ENCODE measurements around the gene PLEKHB1. TPM values are rescaled to one million over a fixed set of nuclear protein-coding genes. Genes with fewer than 3 reads are reported as not detected.

Gene PLEKHB1
- polyA plus RNA-seq, 1 donor from 2014 or later = 0.25 TPM

DNA sequence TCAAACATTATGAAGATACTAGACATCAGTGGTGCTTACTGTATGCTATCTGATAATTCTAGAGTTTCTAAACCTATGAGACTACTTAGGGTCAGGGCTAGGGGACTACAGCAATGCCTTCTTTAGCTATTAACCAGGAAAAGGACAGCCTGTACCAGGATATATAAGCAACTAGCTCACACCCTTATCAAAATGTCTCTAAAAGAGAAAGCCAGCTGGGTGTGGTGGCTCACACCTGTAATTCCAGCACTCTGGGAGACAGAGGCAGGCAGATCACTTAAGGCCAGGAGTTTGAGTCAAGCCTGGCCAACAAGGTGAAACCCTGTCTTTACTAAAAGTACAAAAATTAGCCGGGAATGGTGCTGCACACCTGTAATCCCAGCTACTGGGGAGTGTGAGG is 58.7 kb downstream of the PLEKHB1 start:
- Histone ChIP-seq H2AFZ (ENCODE audit: low read depth, low read length) (no peak overlapping the region), H3K27ac (ENCODE audit: low read length) (no peak overlapping the region), H3K4me3 (ENCODE audit: low read length) (no peak overlapping the region), H3K9ac (ENCODE audit: low read length) (no peak overlapping the region), H3K79me2 (replicated peaks; ENCODE audit: insufficient read depth, low read length) (no peaks in the 10 kb centered on the region), H4K20me1 (ENCODE audit: insufficient read depth) (no peaks in the 10 kb centered on the region), H3K4me2 (ENCODE audit: low read length) (no peak overlapping the region), H3F3A (ENCODE audit: insufficient read depth, low read length, poor library complexity, severe bottlenecking) (no peaks in the 10 kb centered on the region), H3K27me3 (ENCODE audit: insufficient read depth, low read depth, low read length) (no peaks in the 10 kb centered on the region), H3K36me3 (ENCODE audit: insufficient read depth, low read length) (peaks cover 4% of the 10 kb centered on the region), H3K9me2 (ENCODE audit: insufficient read depth, low read length) (no peaks in the 10 kb centered on the region), H3K9me3 (ENCODE audit: low read length) (no peaks in the 10 kb centered on the region)
- TF ChIP-seq, protein P1, sequence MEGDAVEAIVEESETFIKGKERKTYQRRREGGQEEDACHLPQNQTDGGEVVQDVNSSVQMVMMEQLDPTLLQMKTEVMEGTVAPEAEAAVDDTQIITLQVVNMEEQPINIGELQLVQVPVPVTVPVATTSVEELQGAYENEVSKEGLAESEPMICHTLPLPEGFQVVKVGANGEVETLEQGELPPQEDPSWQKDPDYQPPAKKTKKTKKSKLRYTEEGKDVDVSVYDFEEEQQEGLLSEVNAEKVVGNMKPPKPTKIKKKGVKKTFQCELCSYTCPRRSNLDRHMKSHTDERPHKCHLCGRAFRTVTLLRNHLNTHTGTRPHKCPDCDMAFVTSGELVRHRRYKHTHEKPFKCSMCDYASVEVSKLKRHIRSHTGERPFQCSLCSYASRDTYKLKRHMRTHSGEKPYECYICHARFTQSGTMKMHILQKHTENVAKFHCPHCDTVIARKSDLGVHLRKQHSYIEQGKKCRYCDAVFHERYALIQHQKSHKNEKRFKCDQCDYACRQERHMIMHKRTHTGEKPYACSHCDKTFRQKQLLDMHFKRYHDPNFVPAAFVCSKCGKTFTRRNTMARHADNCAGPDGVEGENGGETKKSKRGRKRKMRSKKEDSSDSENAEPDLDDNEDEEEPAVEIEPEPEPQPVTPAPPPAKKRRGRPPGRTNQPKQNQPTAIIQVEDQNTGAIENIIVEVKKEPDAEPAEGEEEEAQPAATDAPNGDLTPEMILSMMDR (IDR thresholded peaks at IDR 0.05; ENCODE audit: poor library complexity, severe bottlenecking) = no peak
- TF ChIP-seq RAD21 (conservative IDR thresholded peaks at IDR 0.05) = no peak
- TF ChIP-seq SMC3 (conservative IDR thresholded peaks at IDR 0.05; ENCODE audit: poor library complexity) = no peak
- no peak for TF ChIP-seq EP300 (conservative IDR thresholded peaks at IDR 0.05; ENCODE audit: poor library complexity, severe bottlenecking)
- no peak for TF ChIP-seq MXI1 (conservative IDR thresholded peaks at IDR 0.05; ENCODE audit: poor library complexity, severe bottlenecking)
- no peak for TF ChIP-seq TAF1 (IDR thresholded peaks at IDR 0.05; ENCODE audit: low read depth)
- TF ChIP-seq, protein P2, sequence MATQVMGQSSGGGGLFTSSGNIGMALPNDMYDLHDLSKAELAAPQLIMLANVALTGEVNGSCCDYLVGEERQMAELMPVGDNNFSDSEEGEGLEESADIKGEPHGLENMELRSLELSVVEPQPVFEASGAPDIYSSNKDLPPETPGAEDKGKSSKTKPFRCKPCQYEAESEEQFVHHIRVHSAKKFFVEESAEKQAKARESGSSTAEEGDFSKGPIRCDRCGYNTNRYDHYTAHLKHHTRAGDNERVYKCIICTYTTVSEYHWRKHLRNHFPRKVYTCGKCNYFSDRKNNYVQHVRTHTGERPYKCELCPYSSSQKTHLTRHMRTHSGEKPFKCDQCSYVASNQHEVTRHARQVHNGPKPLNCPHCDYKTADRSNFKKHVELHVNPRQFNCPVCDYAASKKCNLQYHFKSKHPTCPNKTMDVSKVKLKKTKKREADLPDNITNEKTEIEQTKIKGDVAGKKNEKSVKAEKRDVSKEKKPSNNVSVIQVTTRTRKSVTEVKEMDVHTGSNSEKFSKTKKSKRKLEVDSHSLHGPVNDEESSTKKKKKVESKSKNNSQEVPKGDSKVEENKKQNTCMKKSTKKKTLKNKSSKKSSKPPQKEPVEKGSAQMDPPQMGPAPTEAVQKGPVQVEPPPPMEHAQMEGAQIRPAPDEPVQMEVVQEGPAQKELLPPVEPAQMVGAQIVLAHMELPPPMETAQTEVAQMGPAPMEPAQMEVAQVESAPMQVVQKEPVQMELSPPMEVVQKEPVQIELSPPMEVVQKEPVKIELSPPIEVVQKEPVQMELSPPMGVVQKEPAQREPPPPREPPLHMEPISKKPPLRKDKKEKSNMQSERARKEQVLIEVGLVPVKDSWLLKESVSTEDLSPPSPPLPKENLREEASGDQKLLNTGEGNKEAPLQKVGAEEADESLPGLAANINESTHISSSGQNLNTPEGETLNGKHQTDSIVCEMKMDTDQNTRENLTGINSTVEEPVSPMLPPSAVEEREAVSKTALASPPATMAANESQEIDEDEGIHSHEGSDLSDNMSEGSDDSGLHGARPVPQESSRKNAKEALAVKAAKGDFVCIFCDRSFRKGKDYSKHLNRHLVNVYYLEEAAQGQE (IDR thresholded peaks at IDR 0.05; ENCODE audit: borderline replicate concordance) = no peak
- TF ChIP-seq EZH2 (IDR thresholded peaks at IDR 0.05; ENCODE audit: borderline replicate concordance, insufficient read depth, low read length, poor library complexity, severe bottlenecking) = no peak
- no peak for TF ChIP-seq POLR2AphosphoS5 (IDR thresholded peaks at IDR 0.05)

DNA sequence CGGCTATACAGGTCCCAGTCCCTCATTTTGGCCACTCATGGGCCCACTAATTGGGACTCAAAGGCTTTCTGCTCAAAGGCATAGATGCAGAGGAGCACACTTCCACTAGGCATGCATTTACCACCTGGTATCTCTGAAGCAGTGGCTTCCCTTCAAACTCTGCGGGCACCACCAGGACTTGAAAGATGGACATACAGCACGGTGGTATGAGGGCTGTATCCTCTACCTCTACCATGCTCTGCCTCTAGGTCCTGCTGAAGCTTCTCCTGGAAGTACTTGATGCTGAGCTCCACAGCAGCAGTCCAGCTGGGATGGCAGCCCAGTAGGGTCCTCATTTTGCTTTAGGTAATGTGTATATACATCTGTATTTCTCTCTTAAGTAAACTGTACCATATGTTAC is 64.6 kb downstream of the PLEKHB1 start:
- no peak for TF ChIP-seq SMC3 (conservative IDR thresholded peaks at IDR 0.05; ENCODE audit: poor library complexity)
- no peak for TF ChIP-seq TAF1 (IDR thresholded peaks at IDR 0.05; ENCODE audit: low read depth)
- TF ChIP-seq, protein P2 (IDR thresholded peaks at IDR 0.05; ENCODE audit: borderline replicate concordance) = no peak
- no peak for TF ChIP-seq EP300 (conservative IDR thresholded peaks at IDR 0.05; ENCODE audit: poor library complexity, severe bottlenecking)
- Histone ChIP-seq H3K79me2 (replicated peaks; ENCODE audit: insufficient read depth, low read length) (no peaks in the 10 kb centered on the region), H2AFZ (ENCODE audit: low read depth, low read length) (no peak overlapping the region), H3K4me2 (ENCODE audit: low read length) (no peak overlapping the region), H3K27ac (ENCODE audit: low read length) (no peak overlapping the region), H3K9me3 (ENCODE audit: low read length) (no peaks in the 10 kb centered on the region), H3K9ac (ENCODE audit: low read length) (no peak overlapping the region), H4K20me1 (ENCODE audit: insufficient read depth) (no peaks in the 10 kb centered on the region), H3K9me2 (ENCODE audit: insufficient read depth, low read length) (no peaks in the 10 kb centered on the region), H3K36me3 (ENCODE audit: insufficient read depth, low read length) (no peaks in the 10 kb centered on the region), H3K27me3 (ENCODE audit: insufficient read depth, low read depth, low read length) (no peaks in the 10 kb centered on the region), H3F3A (ENCODE audit: insufficient read depth, low read length, poor library complexity, severe bottlenecking) (no peaks in the 10 kb centered on the region), H3K4me3 (ENCODE audit: low read length) (no peak overlapping the region)

Other genes with a start within 250 kb of the PLEKHB1 start
- 67.3 and 70.8 TPM in 2 replicates for gene FAM168A, start 48.5 kb upstream of the PLEKHB1 start, polyA plus RNA-seq
- 155 and 207 TPM in 2 replicates for gene RAB6A, start 114.5 kb downstream of the PLEKHB1 start, polyA plus RNA-seq
- gene MRPL48, start 141.3 kb downstream of the PLEKHB1 start, polyA plus RNA-seq = 98.3 and 99.9 TPM in 2 replicates
- gene COA4, start 230.3 kb downstream of the PLEKHB1 start, polyA plus RNA-seq = 81.8 and 108 TPM in 2 replicates
- gene PAAF1, start 230.4 kb downstream of the PLEKHB1 start, polyA plus RNA-seq = 80.3 and 86.9 TPM in 2 replicates